T-cell (primary cell): ENCODE results near the gene NKAIN2. TPM values are rescaled to one million over a fixed set of nuclear protein-coding genes. Genes with fewer than 3 reads are reported as not detected.

ENCODE experiments used
- ATAC-seq, 4 experiments: fragments of 200-7000 bp in 3 of 4; fragments of 150-1000 bp in 1 of 4; cut with Tn5 transposase; replicated peaks in 1 of 4; 1 replicate in 3 of 4; 2 replicates in 1 of 4; pipeline ENCODE4 v1.10.0; 2021; ENCODE audit warnings: moderate library complexity in 3 of 4, mild to moderate bottlenecking in 2 of 4, moderate number of reproducible peaks in 1 of 4
- CTCF ChIA-PET, 2 donors: fragments of 300-600 bp; sonication (Branson Sonifier 250); formaldehyde crosslinking; loops; one replicate each; lab custom pipeline; 2022; ENCODE audit warnings: antibody characterized with exemption in 2 of 2; lab: Charles Lee
- POLR2A ChIA-PET, 2 donors: fragments of 300-600 bp; sonication (Branson Sonifier 250); formaldehyde crosslinking; loops; one replicate each; lab custom pipeline; 2022; ENCODE audit warnings: antibody characterized with exemption in 2 of 2; lab: Charles Lee
- DNase-seq, 35 experiments: peaks; one replicate each; pipeline versions ENCODE4 v3.0.0 to v3.0.0-alpha.2; 2013 to 2023
- H3K27ac ChIP-seq: one replicate; pipeline ENCODE4 v1.5.1; 2013; ENCODE audit warnings: low read length
- H3K27me3 ChIP-seq, 2 experiments: replicated peaks in 1 of 2; 1 replicate in 1 of 2; 2 replicates in 1 of 2; pipeline versions ENCODE4 v1.6.1 to v1.7.0; 2013; ENCODE audit warnings: low read length in 1 of 2, mixed read lengths in 1 of 2; ENCODE audit not compliant: control insufficient read depth in 2 of 2, insufficient read depth in 2 of 2; ENCODE audit errors: extremely low read depth in 1 of 2
- H3K36me3 ChIP-seq, 2 donors: 1 replicate in 1 of 2; 2 replicates in 1 of 2; pipeline versions ENCODE4 v1.6.1 to v1.7.0; 2013; ENCODE audit warnings: low read length in 1 of 2; ENCODE audit not compliant: control insufficient read depth in 2 of 2, insufficient read depth in 1 of 2; ENCODE audit errors: extremely low read depth in 1 of 2
- H3K4me1 ChIP-seq, 2 experiments: 1 replicate in 1 of 2; 2 replicates in 1 of 2; pipeline versions ENCODE4 v1.6.1 to v1.7.0; 2013; ENCODE audit warnings: low read length in 2 of 2, mixed read lengths in 1 of 2; ENCODE audit not compliant: insufficient read depth in 2 of 2, control insufficient read depth in 1 of 2; ENCODE audit errors: extremely low read depth in 1 of 2
- H3K4me3 ChIP-seq, 2 donors: 1 replicate in 1 of 2; 2 replicates in 1 of 2; pipeline versions ENCODE4 v1.5.1 to v1.7.0; 2013; ENCODE audit warnings: mild to moderate bottlenecking in 2 of 2, low read length in 1 of 2, moderate library complexity in 1 of 2; ENCODE audit not compliant: control insufficient read depth in 1 of 2; ENCODE audit errors: extremely low read depth in 1 of 2
- H3K9me3 ChIP-seq: 2 replicates; pipeline ENCODE4 v1.7.0; 2013
- H3K27ac Mint-ChIP-seq, 2 donors: one replicate each; pipeline ENCODE4 v1.8.0; 2020 to 2021; ENCODE audit warnings: mild to moderate bottlenecking in 2 of 2, mixed read lengths in 2 of 2
- H3K27me3 Mint-ChIP-seq, 2 donors: one replicate each; pipeline ENCODE4 v1.8.0; 2021 to 2022; ENCODE audit warnings: mixed read lengths in 2 of 2
- H3K36me3 Mint-ChIP-seq: one replicate; pipeline ENCODE4 v1.8.0; 2021; ENCODE audit warnings: mixed read lengths
- H3K4me1 Mint-ChIP-seq, 3 donors: one replicate each; pipeline ENCODE4 v1.8.0; 2020 to 2022; ENCODE audit warnings: mixed read lengths in 3 of 3, mild to moderate bottlenecking in 1 of 3
- H3K4me3 Mint-ChIP-seq, 3 donors: one replicate each; pipeline ENCODE4 v1.8.0; 2020 to 2022; ENCODE audit warnings: mild to moderate bottlenecking in 3 of 3, mixed read lengths in 3 of 3, moderate library complexity in 3 of 3
- H3K9me3 Mint-ChIP-seq, 3 donors: one replicate each; pipeline ENCODE4 v1.8.0; 2020 to 2022; ENCODE audit warnings: mixed read lengths in 3 of 3
- WGBS: methylation state at CpG from one replicate; pipeline ENCODE4 v1.1.5; 2013; ENCODE audit warnings: missing lambda C conversion rate; ENCODE audit not compliant: insufficient coverage; 5-methylcytosine and 5-hydroxymethylcytosine counted together
- total RNA-seq, 35 experiments: library from RNA in 6 of 35; stranded (reverse) in 6 of 35; fragments of 120-200 nt in 1 of 35; gene quantifications; one replicate each; pipeline versions ENCODE4 v1.2.1 to v1.2.4 and lab custom pipeline; 2013 to 2026

The NKAIN2 gene
- total RNA-seq, 5 donors from 2014 or later (not counting 1 experiment from before 2014, with no cell fraction given), result 0.13 TPM; not detected in 4

- ChIA-PET POLR2A (no interaction called here), CTCF (no interaction called here)
- Mint-ChIP-seq H3K9me3 (peaks cover 6 to 15% (median 13%) of the 10 kb centered on the region in 3 donors), H3K4me1 (no peaks in the 10 kb centered on the region), H3K27me3 (no peaks in the 10 kb centered on the region), H3K4me3 (no peak overlapping the region), H3K27ac (no peak overlapping the region), H3K36me3 (no peaks in the 10 kb centered on the region)
- H3K27ac ChIP-seq, result no peak overlapping the region
- WGBS, result no CpG with 5 or more reads among the region's 4 CpGs
- H3K4me1 ChIP-seq, result no peaks in the 10 kb centered on the region
- DNase-seq (no peak), ATAC-seq (no peak)
- no peaks in the 10 kb centered on the region for H3K27me3 ChIP-seq
- no peaks in the 10 kb centered on the region for H3K36me3 ChIP-seq
- no peaks in the 10 kb centered on the region for H3K9me3 ChIP-seq
- no peak overlapping the region for H3K4me3 ChIP-seq
Observed at GRCh38 chr6:124131259-124131658, 327.6 kb downstream of the NKAIN2 start.

- ATAC-seq (no peak), DNase-seq (no peak)
- no peaks in the 10 kb centered on the region for H3K27me3 Mint-ChIP-seq
- H3K4me1 Mint-ChIP-seq, result no peaks in the 10 kb centered on the region
- Histone ChIP-seq H3K4me1 (no peaks in the 10 kb centered on the region), H3K36me3 (no peaks in the 10 kb centered on the region), H3K27me3 (no peaks in the 10 kb centered on the region), H3K27ac (no peak overlapping the region), H3K9me3 (no peaks in the 10 kb centered on the region), H3K4me3 (no peak overlapping the region)
- peaks cover 7 to 13% (median 12%) of the 10 kb centered on the region in 3 donors for H3K9me3 Mint-ChIP-seq
- no peak overlapping the region for H3K4me3 Mint-ChIP-seq
- CTCF ChIA-PET, result interaction anchor here in 1 of 2 donors (0.6 kb wide), 1 partner anchor 321 kb away, joined by 7 read pairs; no protein-coding TSS in a partner anchor
- POLR2A ChIA-PET, result no interaction called here
- no peaks in the 10 kb centered on the region for H3K36me3 Mint-ChIP-seq
- H3K27ac Mint-ChIP-seq, result no peak overlapping the region
Observed at GRCh38 chr6:124131779-124132178, 328.1 kb downstream of the NKAIN2 start.

- H3K4me1 ChIP-seq, result no peaks in the 10 kb centered on the region
- 25% methylated on average over 2 of the region's 2 CpGs for WGBS
- ATAC-seq (no peak), DNase-seq (no peak)
- CTCF ChIA-PET, result interaction anchor here in 1 of 2 donors (0.6 kb wide), 1 partner anchor 321 kb away, joined by 7 read pairs; no protein-coding TSS in a partner anchor
- POLR2A ChIA-PET, result no interaction called here
- no peaks in the 10 kb centered on the region for H3K27me3 ChIP-seq
- Mint-ChIP-seq H3K4me1 (no peaks in the 10 kb centered on the region), H3K27me3 (no peaks in the 10 kb centered on the region), H3K27ac (no peak overlapping the region), H3K9me3 (peaks cover 7 to 10% (median 9%) of the 10 kb centered on the region in 3 donors), H3K4me3 (no peak overlapping the region), H3K36me3 (no peaks in the 10 kb centered on the region)
- no peak overlapping the region for H3K4me3 ChIP-seq
- no peaks in the 10 kb centered on the region for H3K36me3 ChIP-seq
- H3K9me3 ChIP-seq, result no peaks in the 10 kb centered on the region
- no peak overlapping the region for H3K27ac ChIP-seq
Observed at GRCh38 chr6:124132256-124132655, 328.6 kb downstream of the NKAIN2 start.

GRCh38 chr6:124142852-124143251 lies 339.2 kb downstream of the NKAIN2 start:
- no peaks in the 10 kb centered on the region for H3K36me3 Mint-ChIP-seq
- H3K27me3 Mint-ChIP-seq, result no peaks in the 10 kb centered on the region
- no CpG with 5 or more reads among the region's 2 CpGs for WGBS
- DNase-seq (no peak), ATAC-seq (no peak)
- Histone ChIP-seq H3K9me3 (no peaks in the 10 kb centered on the region), H3K4me3 (no peak overlapping the region), H3K27me3 (no peaks in the 10 kb centered on the region), H3K36me3 (no peaks in the 10 kb centered on the region), H3K4me1 (no peaks in the 10 kb centered on the region), H3K27ac (no peak overlapping the region)
- POLR2A ChIA-PET, result no interaction called here
- no peak overlapping the region for H3K27ac Mint-ChIP-seq
- CTCF ChIA-PET, result no interaction called here
- no peak overlapping the region for H3K4me3 Mint-ChIP-seq
- H3K9me3 Mint-ChIP-seq, result peaks cover 0 to 14% (median 4%) of the 10 kb centered on the region in 3 donors
- no peaks in the 10 kb centered on the region for H3K4me1 Mint-ChIP-seq

- Histone ChIP-seq H3K36me3 (no peaks in the 10 kb centered on the region), H3K4me1 (no peaks in the 10 kb centered on the region), H3K27me3 (no peaks in the 10 kb centered on the region), H3K27ac (no peak overlapping the region), H3K4me3 (no peak overlapping the region), H3K9me3 (no peaks in the 10 kb centered on the region)
- ATAC-seq (no peak), DNase-seq (no peak)
- ChIA-PET POLR2A (no interaction called here), CTCF (no interaction called here)
- H3K4me1 Mint-ChIP-seq, result no peaks in the 10 kb centered on the region
- H3K9me3 Mint-ChIP-seq, result peaks cover 0 to 14% (median 4%) of the 10 kb centered on the region in 3 donors
- no peaks in the 10 kb centered on the region for H3K27me3 Mint-ChIP-seq
- no peak overlapping the region for H3K4me3 Mint-ChIP-seq
- H3K27ac Mint-ChIP-seq, result no peak overlapping the region
- H3K36me3 Mint-ChIP-seq, result no peaks in the 10 kb centered on the region
Observed at GRCh38 chr6:124143435-124143834, 339.8 kb downstream of the NKAIN2 start.

GRCh38 chr6:124147621-124148020 lies 344.0 kb downstream of the NKAIN2 start:
- Histone ChIP-seq H3K27me3 (no peaks in the 10 kb centered on the region), H3K27ac (no peak overlapping the region), H3K36me3 (no peaks in the 10 kb centered on the region), H3K4me3 (no peak overlapping the region), H3K4me1 (no peaks in the 10 kb centered on the region), H3K9me3 (no peaks in the 10 kb centered on the region)
- no peaks in the 10 kb centered on the region for H3K4me1 Mint-ChIP-seq
- H3K27ac Mint-ChIP-seq, result no peak overlapping the region
- ATAC-seq (no peak), DNase-seq (no peak)
- CTCF ChIA-PET, result no interaction called here
- H3K27me3 Mint-ChIP-seq, result no peaks in the 10 kb centered on the region
- no CpG with 5 or more reads among the region's 5 CpGs for WGBS
- H3K9me3 Mint-ChIP-seq, result peaks cover 0 to 8% (median 0%) of the 10 kb centered on the region in 3 donors
- POLR2A ChIA-PET, result no interaction called here
- H3K36me3 Mint-ChIP-seq, result no peaks in the 10 kb centered on the region
- H3K4me3 Mint-ChIP-seq, result no peak overlapping the region
